Erythroblast (primary cell): Measurements from ENCODE around the gene YIPF1.
"Not testable (repeated sequence)": the region's sequence is repeated elsewhere in the genome, so short reads cannot be mapped to it uniquely, and the experiment has no call there.

Experiments
- DNase-seq, 2 experiments: peaks; one replicate each; lab custom pipeline; 2025; lab: John Stamatoyannopoulos, UW
- GATA1 ChIP-seq: IDR thresholded peaks from 2 replicates; pipeline ENCODE4 v1.6.1; 2011; ENCODE audit warnings: low read depth, mild to moderate bottlenecking, control low read depth, low read length, moderate library complexity
- POLR2A ChIP-seq: IDR thresholded peaks from 2 replicates; pipeline ENCODE4 v1.6.1; 2011; ENCODE audit warnings: mild to moderate bottlenecking, low read length

Gene YIPF1

DNA sequence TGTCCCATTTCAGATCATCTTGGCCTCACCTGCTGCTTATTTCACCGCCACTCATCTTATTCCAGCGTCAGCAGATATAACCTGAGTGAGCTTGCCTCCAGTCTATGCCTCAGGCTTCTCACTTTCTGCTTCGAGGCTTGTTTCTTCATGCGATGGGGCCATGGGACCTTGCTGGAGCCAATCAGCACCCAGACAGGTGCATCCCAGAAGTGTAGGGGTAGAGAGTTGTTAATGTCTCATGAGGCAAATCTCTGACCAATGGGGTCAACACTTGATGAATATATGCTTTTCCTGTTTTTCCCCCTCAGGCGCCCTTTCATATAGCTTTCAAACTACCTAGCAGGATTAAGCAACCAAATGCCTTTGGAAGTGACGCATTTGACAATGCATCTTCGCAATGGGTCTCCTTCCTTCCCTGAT lies 935 bp upstream of the YIPF1 start:
- no peak for DNase-seq
- no peak for TF ChIP-seq GATA1
- TF ChIP-seq POLR2A: no peak

GRCh38 chr1:53888681-53889080 lies 916 bp downstream of the YIPF1 start:
- DNase-seq: no peak
- TF ChIP-seq GATA1 (no peak), POLR2A (no peak)

- not testable (repeated sequence) for DNase-seq
These were observed 6.0 kb downstream of the YIPF1 start for GRCh38 chr1:53883600-53883999.

DNA sequence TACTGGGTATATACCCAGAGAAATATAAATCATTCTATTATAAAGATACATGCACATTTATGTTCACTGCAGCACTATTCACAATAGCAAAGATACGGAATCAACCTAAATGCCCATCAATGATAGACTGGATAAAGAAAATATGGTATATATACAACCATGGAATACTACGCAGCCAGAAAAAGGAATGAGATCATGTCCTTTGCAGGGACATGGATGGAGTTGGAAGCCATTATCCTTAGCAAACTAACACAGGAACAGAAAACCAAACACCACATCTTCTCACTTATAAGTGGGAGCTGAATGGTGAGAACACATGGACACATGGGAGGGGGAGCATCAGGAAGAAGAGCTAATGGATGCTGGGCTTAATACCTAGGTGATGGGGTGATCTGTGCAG lies 7.7 kb downstream of the YIPF1 start:
- DNase-seq: not testable (repeated sequence)

GRCh38 chr1:53878492-53879105 lies 11.0 kb downstream of the YIPF1 start:
- no peak for TF ChIP-seq POLR2A
- TF ChIP-seq GATA1: no peak
- DNase-seq: peak; percentile 56 to 72

GRCh38 chr1:53875150-53875549 lies 14.4 kb downstream of the YIPF1 start:
- DNase-seq: not testable (repeated sequence)

DNA sequence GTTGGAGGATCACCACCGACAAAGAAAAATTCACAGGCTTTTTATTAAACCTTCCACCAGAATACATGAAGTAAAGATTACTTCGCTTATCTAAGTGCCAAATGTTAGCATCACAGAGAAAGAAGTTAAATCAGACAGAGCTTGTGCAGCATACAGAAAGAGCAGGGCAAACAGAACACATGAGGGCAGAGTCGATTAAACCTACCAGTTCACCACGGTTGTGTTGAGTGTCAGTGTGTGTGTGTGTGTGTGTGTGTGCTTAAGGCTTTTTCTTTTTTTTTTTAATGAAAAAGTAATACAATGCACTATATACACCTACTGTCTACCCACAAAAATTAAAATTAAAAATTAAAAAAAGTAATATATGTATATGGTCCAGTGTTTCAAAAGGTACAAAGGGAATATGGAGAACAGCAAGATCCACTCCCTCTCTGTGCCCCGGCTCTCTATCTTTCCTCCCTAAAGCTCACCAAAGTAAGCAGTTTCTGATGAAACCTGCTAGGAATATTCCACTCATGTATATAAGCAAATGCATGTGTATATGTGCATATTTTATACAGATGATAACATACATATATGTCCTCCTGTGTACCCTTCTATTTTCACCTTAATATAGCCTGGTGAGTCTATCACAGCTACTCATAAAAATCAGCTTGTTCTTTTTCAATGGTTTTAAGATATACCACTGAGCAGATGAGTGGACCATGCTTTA lies 17.7 kb downstream of the YIPF1 start:
- TF ChIP-seq GATA1 (no peak), POLR2A (no peak)
- DNase-seq: no peak

DNA sequence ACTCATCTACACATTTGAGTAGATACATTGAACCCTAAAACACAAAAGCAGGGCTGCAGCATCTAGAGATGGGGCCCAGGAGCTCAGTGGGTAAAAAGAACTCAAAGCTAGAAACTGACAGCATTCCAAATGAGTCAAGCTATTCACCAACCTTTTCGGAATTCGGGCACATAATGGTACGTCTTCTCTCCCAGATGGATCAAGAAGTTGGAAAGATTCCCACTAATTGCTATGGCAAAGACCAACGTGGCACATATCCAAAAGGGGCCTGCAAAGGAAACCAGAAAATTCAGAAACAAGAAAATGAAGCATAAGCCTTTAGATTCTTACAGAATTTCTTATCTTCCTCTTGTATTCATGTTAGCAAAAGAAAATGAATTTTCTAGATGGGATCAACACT lies 18.4 kb downstream of the YIPF1 start:
- no peak for DNase-seq
- TF ChIP-seq POLR2A: no peak
- TF ChIP-seq GATA1: no peak

DNA sequence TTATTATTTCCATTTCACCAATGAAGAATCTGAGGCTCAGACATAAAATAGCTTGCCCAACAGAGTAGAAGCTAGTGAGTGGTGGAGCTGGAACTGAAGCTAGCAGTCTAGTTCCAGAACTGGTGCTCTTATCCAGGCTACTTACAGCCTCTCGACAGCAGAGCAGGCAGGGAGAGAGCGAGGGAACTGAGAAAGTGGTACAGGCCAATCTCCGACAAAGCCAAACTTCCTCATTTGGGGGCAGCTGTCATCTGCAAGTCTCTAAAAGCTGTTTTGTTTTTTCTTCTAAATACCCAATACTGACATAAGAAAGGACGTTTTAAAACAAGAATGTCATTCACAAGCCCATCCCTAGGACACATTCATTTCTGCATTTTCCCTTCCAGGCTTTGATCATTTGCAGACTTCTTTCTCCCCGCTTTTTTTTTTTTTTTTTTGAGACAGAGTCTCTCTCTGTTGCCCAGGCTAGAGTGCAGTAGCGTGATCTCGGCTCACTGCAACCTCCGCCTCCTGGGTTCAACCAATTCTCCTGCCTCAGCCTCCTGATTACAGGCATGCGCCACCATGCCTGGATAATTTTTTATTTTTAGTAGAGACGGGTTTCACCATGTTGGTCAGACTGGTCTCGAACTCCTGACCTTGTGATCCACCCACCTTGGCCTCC lies 20.0 kb downstream of the YIPF1 start:
- no peak for DNase-seq
- no peak for TF ChIP-seq GATA1

GRCh38 chr1:53868565-53868964 lies 21.0 kb downstream of the YIPF1 start:
- TF ChIP-seq POLR2A (no peak), GATA1 (no peak)
- no peak for DNase-seq

- TF ChIP-seq POLR2A (no peak), GATA1 (no peak)
- DNase-seq: no peak
These were observed 27.1 kb downstream of the YIPF1 start for GRCh38 chr1:53862507-53862906.

GRCh38 chr1:53860967-53861411 lies 28.6 kb downstream of the YIPF1 start:
- peak; percentile 60 to 77 for DNase-seq
- TF ChIP-seq GATA1 (no peak), POLR2A (no peak)

- DNase-seq: no peak
- TF ChIP-seq POLR2A (no peak), GATA1 (no peak)
These were observed 37.9 kb downstream of the YIPF1 start for GRCh38 chr1:53851571-53852285.

GRCh38 chr1:53850082-53850673 lies 39.4 kb downstream of the YIPF1 start:
- no peak for DNase-seq
- TF ChIP-seq POLR2A (no peak), GATA1 (no peak)
